Calu3 (cell line): ENCODE results near the gene DNAJC4. TPM values are rescaled to one million over a fixed set of nuclear protein-coding genes. Genes with fewer than 3 reads are reported as not detected.

ENCODE experiments used
- BruUV-seq: library from RNA; stranded (reverse); fragments of 400-500 nt; replicated peaks from 2 replicates; lab custom pipeline; 2021; lab: Mats Ljungman, UMichigan
- CTCF ChIA-PET: fragments of 300-600 bp; sonication (Branson Sonifier 250); formaldehyde crosslinking; loops from one replicate; lab custom pipeline; 2022; ENCODE audit warnings: antibody characterized with exemption; lab: Charles Lee
- DNase-seq: peaks from one replicate; pipeline ENCODE4 v3.0.0; 2022
- H3K27ac Mint-ChIP-seq: one replicate; pipeline ENCODE4 v1.8.0; 2022; ENCODE audit warnings: mixed read lengths; ENCODE audit not compliant: unreplicated experiment
- H3K27me3 Mint-ChIP-seq: one replicate; pipeline ENCODE4 v1.8.0; 2022; ENCODE audit warnings: mixed read lengths; ENCODE audit not compliant: unreplicated experiment
- H3K36me3 Mint-ChIP-seq: one replicate; pipeline ENCODE4 v1.8.0; 2022; ENCODE audit warnings: mild to moderate bottlenecking, moderate library complexity, mixed read lengths; ENCODE audit not compliant: insufficient read depth, unreplicated experiment
- H3K4me1 Mint-ChIP-seq: one replicate; pipeline ENCODE4 v1.8.0; 2022; ENCODE audit warnings: mild to moderate bottlenecking, low read depth, mixed read lengths; ENCODE audit not compliant: unreplicated experiment
- H3K4me3 Mint-ChIP-seq: one replicate; pipeline ENCODE4 v1.8.0; 2022; ENCODE audit warnings: mild to moderate bottlenecking, low read depth, moderate library complexity, mixed read lengths; ENCODE audit not compliant: unreplicated experiment
- H3K9me3 Mint-ChIP-seq: one replicate; pipeline ENCODE4 v1.8.0; 2022; ENCODE audit warnings: low read depth, mixed read lengths; ENCODE audit not compliant: unreplicated experiment
- intact Hi-C: fragments of 100-400 bp; cut with micrococcal nuclease; formaldehyde crosslinking; loops from one replicate; pipeline ENCODE4 v1.10.0; 2022; ENCODE audit not compliant: unreplicated experiment
- total RNA-seq: library from RNA; stranded (reverse); gene quantifications from 2 replicates; pipeline ENCODE4 v1.2.3, GENCODE V29; 2022
- TF ChIP-seq, protein P1 (sequence below): fragments of 200-600 bp; IDR thresholded peaks from one replicate; pipeline ENCODE4 v1.8.0; 2022; ENCODE audit warnings: antibody characterized with exemption; ENCODE audit not compliant: unreplicated experiment

DNAJC4 gene
- total RNA-seq, 1 experiment from 2014 or later, result 26.6 TPM

DNA sequence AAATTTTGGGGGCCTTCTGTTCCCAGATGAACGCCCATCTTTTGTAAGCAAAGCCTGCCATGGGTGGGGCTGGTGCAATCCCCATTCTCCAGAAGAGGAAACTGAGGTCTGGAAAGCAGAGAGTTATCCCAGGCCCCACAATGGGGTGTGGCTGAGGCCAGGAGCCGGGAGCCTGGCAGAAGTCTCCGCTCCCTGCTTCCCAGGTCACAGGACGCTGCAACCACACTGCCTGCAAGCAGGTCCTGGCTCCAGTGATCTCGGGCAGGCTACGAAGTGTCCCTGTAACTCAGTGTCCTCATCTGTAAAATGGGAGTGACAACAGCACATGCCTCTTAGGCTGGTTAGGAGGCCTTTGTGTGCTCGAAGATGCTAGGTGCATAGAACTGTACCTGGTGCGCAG, 22.7 kb downstream of the DNAJC4 start:
- H3K4me3 Mint-ChIP-seq, result peak overlapping the region; percentile 90
- H3K9me3 Mint-ChIP-seq, result no peaks in the 10 kb centered on the region
- intact Hi-C loops, result no loop called here
- H3K27me3 Mint-ChIP-seq, result no peaks in the 10 kb centered on the region
- no TSS peak for BruUV-seq
- TF ChIP-seq, protein P1, sequence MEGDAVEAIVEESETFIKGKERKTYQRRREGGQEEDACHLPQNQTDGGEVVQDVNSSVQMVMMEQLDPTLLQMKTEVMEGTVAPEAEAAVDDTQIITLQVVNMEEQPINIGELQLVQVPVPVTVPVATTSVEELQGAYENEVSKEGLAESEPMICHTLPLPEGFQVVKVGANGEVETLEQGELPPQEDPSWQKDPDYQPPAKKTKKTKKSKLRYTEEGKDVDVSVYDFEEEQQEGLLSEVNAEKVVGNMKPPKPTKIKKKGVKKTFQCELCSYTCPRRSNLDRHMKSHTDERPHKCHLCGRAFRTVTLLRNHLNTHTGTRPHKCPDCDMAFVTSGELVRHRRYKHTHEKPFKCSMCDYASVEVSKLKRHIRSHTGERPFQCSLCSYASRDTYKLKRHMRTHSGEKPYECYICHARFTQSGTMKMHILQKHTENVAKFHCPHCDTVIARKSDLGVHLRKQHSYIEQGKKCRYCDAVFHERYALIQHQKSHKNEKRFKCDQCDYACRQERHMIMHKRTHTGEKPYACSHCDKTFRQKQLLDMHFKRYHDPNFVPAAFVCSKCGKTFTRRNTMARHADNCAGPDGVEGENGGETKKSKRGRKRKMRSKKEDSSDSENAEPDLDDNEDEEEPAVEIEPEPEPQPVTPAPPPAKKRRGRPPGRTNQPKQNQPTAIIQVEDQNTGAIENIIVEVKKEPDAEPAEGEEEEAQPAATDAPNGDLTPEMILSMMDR, result no peak
- H3K27ac Mint-ChIP-seq, result no peak overlapping the region
- H3K4me1 Mint-ChIP-seq, result peaks cover 4% of the 10 kb centered on the region
- no peak for DNase-seq
- peaks cover 58% of the 10 kb centered on the region for H3K36me3 Mint-ChIP-seq
- CTCF ChIA-PET, result no interaction called here

DNA sequence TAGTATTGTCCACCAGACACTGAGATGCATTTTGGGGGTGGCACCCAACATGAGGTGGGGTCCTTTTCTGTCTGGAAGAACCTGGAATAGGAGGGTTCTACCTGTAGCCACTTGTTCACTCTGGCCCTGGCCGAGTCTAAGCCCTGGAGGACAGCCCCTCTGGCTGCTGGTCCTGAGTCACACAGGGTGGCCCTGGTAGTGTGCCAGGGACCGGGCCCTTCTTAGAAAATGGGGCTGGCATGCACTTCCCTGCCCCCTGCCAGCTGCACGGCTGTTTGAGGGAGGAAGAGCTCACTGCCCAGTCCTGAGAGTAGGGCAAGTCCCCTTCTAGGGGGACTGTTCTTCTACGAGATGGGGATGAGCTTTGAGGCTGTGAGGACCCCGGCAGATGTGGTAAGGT, 23.1 kb downstream of the DNAJC4 start:
- H3K36me3 Mint-ChIP-seq, result peaks cover 54% of the 10 kb centered on the region
- H3K27me3 Mint-ChIP-seq, result no peaks in the 10 kb centered on the region
- CTCF ChIA-PET, result no interaction called here
- peak overlapping the region; percentile 42 for H3K4me3 Mint-ChIP-seq
- intact Hi-C loops, result no loop called here
- no peak for DNase-seq
- no TSS peak for BruUV-seq
- TF ChIP-seq, protein P1, result no peak
- H3K4me1 Mint-ChIP-seq, result no peaks in the 10 kb centered on the region
- H3K9me3 Mint-ChIP-seq, result no peaks in the 10 kb centered on the region
- no peak overlapping the region for H3K27ac Mint-ChIP-seq

DNA sequence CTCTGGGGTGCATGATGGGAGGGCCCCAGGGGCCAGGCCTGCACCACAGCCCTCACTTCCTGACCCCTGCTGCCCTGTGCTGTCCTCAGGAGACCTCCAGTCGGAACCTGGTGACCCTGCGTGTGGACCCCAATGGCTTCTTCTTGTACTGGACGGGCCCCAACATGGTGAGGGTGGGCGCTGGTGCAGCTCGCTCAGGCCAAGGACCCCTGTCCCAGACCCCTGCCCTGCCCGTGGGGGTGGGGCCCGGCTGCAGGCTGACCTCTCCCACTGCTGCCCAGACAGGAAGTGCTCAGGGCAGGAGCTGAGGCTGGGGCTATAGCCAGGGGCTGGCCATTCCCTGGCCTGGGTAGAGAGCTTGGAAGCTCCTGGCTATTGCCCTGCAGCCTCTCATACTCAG, 24.0 kb downstream of the DNAJC4 start:
- DNase-seq, result no peak
- TF ChIP-seq, protein P1, result no peak
- Mint-ChIP-seq H3K27me3 (no peaks in the 10 kb centered on the region), H3K4me3 (no peak overlapping the region), H3K4me1 (no peaks in the 10 kb centered on the region), H3K9me3 (no peaks in the 10 kb centered on the region), H3K36me3 (peaks cover 53% of the 10 kb centered on the region), H3K27ac (no peak overlapping the region)
- intact Hi-C loops, result no loop called here
- CTCF ChIA-PET, result interaction anchor here (0.6 kb wide), 1 partner anchor 41 kb away, joined by 10 read pairs; no protein-coding TSS in a partner anchor
- no TSS peak for BruUV-seq

DNA sequence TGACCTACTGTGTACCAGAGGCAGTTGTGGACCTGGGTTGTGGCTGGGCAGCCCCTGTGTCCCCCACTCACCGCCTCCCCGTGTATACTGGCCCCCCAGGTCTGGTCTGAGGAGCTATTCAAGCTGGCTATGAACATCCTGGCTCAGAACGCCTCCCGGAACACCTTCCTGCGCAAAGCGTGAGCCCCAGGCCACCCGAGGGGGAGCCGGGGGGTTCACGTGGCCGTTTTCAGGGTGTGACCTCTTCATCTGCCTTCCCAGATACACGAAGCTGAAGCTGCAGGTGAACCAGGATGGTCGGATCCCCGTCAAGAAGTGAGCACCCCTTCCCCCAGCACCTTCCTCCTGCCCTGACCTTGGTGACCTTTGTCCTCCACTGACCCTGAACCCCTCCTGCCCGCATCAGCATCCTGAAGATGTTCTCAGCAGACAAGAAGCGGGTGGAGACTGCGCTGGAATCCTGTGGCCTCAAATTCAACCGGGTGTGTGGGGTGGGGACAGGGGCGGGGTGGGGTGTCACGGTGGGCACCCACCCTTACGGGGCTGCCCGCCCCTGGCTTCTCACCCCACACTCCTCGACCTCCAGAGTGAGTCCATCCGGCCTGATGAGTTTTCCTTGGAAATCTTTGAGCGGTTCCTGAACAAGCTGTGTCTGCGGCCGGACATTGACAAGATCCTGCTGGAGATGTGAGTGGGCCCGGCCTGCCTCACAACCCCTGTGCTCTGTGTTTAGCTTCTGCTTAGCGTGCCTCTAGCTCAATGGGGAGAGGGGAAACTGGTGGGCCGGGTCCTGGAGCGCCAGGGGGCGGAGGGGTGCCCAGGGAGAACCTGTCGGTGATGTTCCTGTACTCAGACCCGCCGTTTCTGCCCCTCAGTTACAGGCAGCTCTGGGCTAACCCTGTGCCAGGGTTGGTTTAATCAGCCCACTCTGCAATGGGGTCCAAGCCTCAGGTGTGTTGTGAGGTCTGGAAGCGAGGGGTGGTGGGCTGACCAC, 25.1 kb downstream of the DNAJC4 start:
- no peaks in the 10 kb centered on the region for H3K27me3 Mint-ChIP-seq
- peaks cover 54% of the 10 kb centered on the region for H3K36me3 Mint-ChIP-seq
- H3K27ac Mint-ChIP-seq, result no peak overlapping the region
- H3K4me1 Mint-ChIP-seq, result no peaks in the 10 kb centered on the region
- intact Hi-C loops, result no loop called here
- CTCF ChIA-PET, result interaction anchor here (0.6 kb wide), 1 partner anchor 40 kb away, joined by 10 read pairs; no protein-coding TSS in a partner anchor
- DNase-seq, result no peak
- no peak overlapping the region for H3K4me3 Mint-ChIP-seq
- BruUV-seq, result no TSS peak
- no peaks in the 10 kb centered on the region for H3K9me3 Mint-ChIP-seq
- TF ChIP-seq, protein P1, result no peak
